ENCODE data around the gene EVC2. TPM values are rescaled to one million over a fixed set of nuclear protein-coding genes. Genes with fewer than 3 reads are reported as not detected.

EVC2 gene
- total and polyA plus RNA-seq, 2 donors (not counting 1 experiment from before 2014, with no cell fraction given) = 1.1 TPM; not detected in 1

DNA sequence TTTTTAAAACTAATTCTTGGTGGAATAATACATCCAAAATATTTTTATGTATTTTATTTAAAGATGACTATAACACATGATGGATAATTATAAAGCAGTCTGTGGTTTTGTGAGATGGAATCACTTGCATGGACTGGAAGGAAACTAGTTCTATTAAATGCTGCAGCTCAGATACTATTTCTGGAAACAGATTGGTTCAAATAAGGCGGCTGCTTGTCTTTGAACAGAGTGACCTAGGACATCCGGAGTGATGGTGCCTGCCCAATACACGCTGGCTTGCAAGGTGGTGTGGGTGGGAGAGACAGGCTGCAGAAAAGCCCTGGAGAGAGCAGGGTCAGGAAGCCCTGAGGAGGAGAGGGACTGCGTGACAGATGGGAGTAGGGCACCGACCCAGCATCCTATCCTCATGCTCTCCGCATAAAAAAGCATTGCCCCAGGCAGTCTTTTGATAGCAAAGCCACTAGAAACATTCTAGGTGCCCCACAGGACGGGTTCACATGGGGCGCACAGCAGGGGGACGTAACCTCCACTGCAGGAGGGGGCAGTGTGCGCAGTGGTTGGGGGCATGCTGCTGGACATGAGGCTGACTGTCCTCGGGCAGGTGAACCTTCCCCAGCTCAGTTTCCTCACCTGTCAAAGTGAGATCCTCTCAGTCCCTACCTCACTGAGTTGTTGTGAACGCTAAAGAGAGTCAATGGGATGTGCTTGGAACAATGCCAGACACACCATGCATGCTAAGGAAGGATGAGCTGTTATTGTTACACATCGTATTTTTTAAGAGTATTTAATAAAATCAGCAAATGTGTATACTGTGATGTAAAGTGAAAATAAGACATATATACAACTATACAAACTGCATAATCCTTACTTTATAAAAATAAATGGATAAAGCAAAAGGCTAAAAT lies 71.3 kb downstream of the EVC2 start:
- Histone ChIP-seq H2AFZ (ENCODE audit: insufficient read depth, low read depth, low read length, poor library complexity, severe bottlenecking) (no peak overlapping the region), H3K9me3 (ENCODE audit: control extremely low read depth in 1 of 3, control insufficient read depth in 2 of 3, insufficient read depth in 1 of 3, low read length in 2 of 3) (peaks cover 0 to 7% (median 0%) of the 10 kb centered on the region in 3 donors), H3K27ac (ENCODE audit: low read length in 2 of 2) (no peak overlapping the region), H3K79me2 (ENCODE audit: control insufficient read depth, insufficient read depth, low read length) (no peaks in the 10 kb centered on the region), H3K27me3 (replicated peaks in 1 of 4; ENCODE audit: control extremely low read depth in 1 of 4, control insufficient read depth in 3 of 4, insufficient read depth in 4 of 4, low read length in 3 of 4) (no peaks in the 10 kb centered on the region), H3K4me1 (ENCODE audit: control insufficient read depth in 2 of 2, insufficient read depth in 2 of 2, low read length in 2 of 2) (no peaks in the 10 kb centered on the region), H4K20me1 (ENCODE audit: control insufficient read depth, insufficient read depth, low read length, poor library complexity, severe bottlenecking) (no peaks in the 10 kb centered on the region), H3K36me3 (replicated peaks in 1 of 2; ENCODE audit: control extremely low read depth in 1 of 2, control insufficient read depth in 1 of 2, extremely low read depth in 1 of 2, insufficient read depth in 2 of 2, low read length in 1 of 2) (no peaks in the 10 kb centered on the region), H3K9ac (ENCODE audit: low read length) (no peak overlapping the region), H3K4me3 (ENCODE audit: control extremely low read depth in 1 of 5, extremely low read depth in 1 of 5, insufficient read depth in 1 of 5, low read depth in 2 of 5, low read length in 4 of 5) (no peak overlapping the region), H3K4me2 (replicated peaks; ENCODE audit: low read depth, low read length, poor library complexity, severe bottlenecking) (no peak overlapping the region)
- H3K27ac Mint-ChIP-seq = no peak overlapping the region
- TF ChIP-seq, protein P1, sequence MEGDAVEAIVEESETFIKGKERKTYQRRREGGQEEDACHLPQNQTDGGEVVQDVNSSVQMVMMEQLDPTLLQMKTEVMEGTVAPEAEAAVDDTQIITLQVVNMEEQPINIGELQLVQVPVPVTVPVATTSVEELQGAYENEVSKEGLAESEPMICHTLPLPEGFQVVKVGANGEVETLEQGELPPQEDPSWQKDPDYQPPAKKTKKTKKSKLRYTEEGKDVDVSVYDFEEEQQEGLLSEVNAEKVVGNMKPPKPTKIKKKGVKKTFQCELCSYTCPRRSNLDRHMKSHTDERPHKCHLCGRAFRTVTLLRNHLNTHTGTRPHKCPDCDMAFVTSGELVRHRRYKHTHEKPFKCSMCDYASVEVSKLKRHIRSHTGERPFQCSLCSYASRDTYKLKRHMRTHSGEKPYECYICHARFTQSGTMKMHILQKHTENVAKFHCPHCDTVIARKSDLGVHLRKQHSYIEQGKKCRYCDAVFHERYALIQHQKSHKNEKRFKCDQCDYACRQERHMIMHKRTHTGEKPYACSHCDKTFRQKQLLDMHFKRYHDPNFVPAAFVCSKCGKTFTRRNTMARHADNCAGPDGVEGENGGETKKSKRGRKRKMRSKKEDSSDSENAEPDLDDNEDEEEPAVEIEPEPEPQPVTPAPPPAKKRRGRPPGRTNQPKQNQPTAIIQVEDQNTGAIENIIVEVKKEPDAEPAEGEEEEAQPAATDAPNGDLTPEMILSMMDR (IDR thresholded peaks at IDR 0.05) = no peak
- no peak for TF ChIP-seq EZH2 (IDR thresholded peaks at IDR 0.05; ENCODE audit: borderline replicate concordance, insufficient read depth, low read depth, low read length, poor library complexity, severe bottlenecking)
- H3K4me1 Mint-ChIP-seq = no peaks in the 10 kb centered on the region
- no peak for ATAC-seq (ENCODE audit: low read depth)
- intact Hi-C loops (cut with micrococcal nuclease) = no loop called here
- ChIA-PET CTCF (no interaction called here), POLR2A (no interaction called here)
- H3K9me3 Mint-ChIP-seq (ENCODE audit: insufficient read depth) = no peaks in the 10 kb centered on the region
- DNase-seq = no peak
- no peak overlapping the region for H3K4me3 Mint-ChIP-seq
- no peaks in the 10 kb centered on the region for H3K27me3 Mint-ChIP-seq
- WGBS (ENCODE audit: insufficient coverage) = 97% methylated on average over 11 of the region's 13 CpGs

DNA sequence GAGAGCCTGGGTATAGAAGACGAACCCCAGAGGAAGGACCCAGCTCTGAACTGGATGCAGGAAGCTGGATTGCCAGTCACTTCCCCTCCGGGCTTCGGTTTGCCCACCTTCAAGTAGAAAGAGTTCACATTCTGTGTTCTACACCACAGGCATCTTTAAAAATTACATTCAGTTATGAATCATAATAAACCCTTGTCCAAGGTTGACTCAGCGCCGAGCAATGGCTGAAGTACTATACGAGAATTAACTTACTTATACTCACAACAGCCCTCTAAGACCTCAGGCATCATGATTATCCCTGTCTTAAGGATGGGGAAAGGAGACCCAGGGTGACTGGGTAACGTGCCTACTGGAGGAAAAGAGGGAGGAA lies 72.5 kb downstream of the EVC2 start:
- Mint-ChIP-seq H3K9me3 (ENCODE audit: insufficient read depth) (no peaks in the 10 kb centered on the region), H3K4me3 (no peak overlapping the region), H3K4me1 (no peaks in the 10 kb centered on the region), H3K27ac (no peak overlapping the region), H3K27me3 (no peaks in the 10 kb centered on the region)
- Histone ChIP-seq H3K4me3 (ENCODE audit: control extremely low read depth in 1 of 5, extremely low read depth in 1 of 5, insufficient read depth in 1 of 5, low read depth in 2 of 5, low read length in 4 of 5) (no peak overlapping the region), H3K9ac (ENCODE audit: low read length) (no peak overlapping the region), H3K4me2 (replicated peaks; ENCODE audit: low read depth, low read length, poor library complexity, severe bottlenecking) (no peak overlapping the region), H4K20me1 (ENCODE audit: control insufficient read depth, insufficient read depth, low read length, poor library complexity, severe bottlenecking) (no peaks in the 10 kb centered on the region), H3K27ac (ENCODE audit: low read length in 2 of 2) (no peak overlapping the region), H3K4me1 (ENCODE audit: control insufficient read depth in 2 of 2, insufficient read depth in 2 of 2, low read length in 2 of 2) (no peaks in the 10 kb centered on the region), H3K9me3 (ENCODE audit: control extremely low read depth in 1 of 3, control insufficient read depth in 2 of 3, insufficient read depth in 1 of 3, low read length in 2 of 3) (peaks cover 0 to 7% (median 0%) of the 10 kb centered on the region in 3 donors), H3K36me3 (replicated peaks in 1 of 2; ENCODE audit: control extremely low read depth in 1 of 2, control insufficient read depth in 1 of 2, extremely low read depth in 1 of 2, insufficient read depth in 2 of 2, low read length in 1 of 2) (no peaks in the 10 kb centered on the region), H3K79me2 (ENCODE audit: control insufficient read depth, insufficient read depth, low read length) (no peaks in the 10 kb centered on the region), H3K27me3 (replicated peaks in 1 of 4; ENCODE audit: control extremely low read depth in 1 of 4, control insufficient read depth in 3 of 4, insufficient read depth in 4 of 4, low read length in 3 of 4) (no peaks in the 10 kb centered on the region), H2AFZ (ENCODE audit: insufficient read depth, low read depth, low read length, poor library complexity, severe bottlenecking) (no peak overlapping the region)
- intact Hi-C loops (cut with micrococcal nuclease) = no loop called here
- TF ChIP-seq, protein P1 (IDR thresholded peaks at IDR 0.05) = no peak
- TF ChIP-seq EZH2 (IDR thresholded peaks at IDR 0.05; ENCODE audit: borderline replicate concordance, insufficient read depth, low read depth, low read length, poor library complexity, severe bottlenecking) = no peak
- POLR2A ChIA-PET = no interaction called here
- no peak for ATAC-seq (ENCODE audit: low read depth)
- CTCF ChIA-PET = no interaction called here
- WGBS (ENCODE audit: insufficient coverage) = 24% methylated on average over 3 of the region's 7 CpGs
- no peak for DNase-seq
